NCI-H446 treated with DMSO at 0.1 percent for 48 hours (cell line): Measurements from ENCODE around the gene ARHGAP27.
"Not testable (repeated sequence)": the region's sequence is repeated elsewhere in the genome, so short reads cannot be mapped to it uniquely, and the experiment has no call there.

Source experiments
- DNase-seq: peaks from one replicate; lab custom pipeline; 2025; lab: John Stamatoyannopoulos, UW

ARHGAP27 gene

GRCh38 chr17:45432405-45433158 is at the start of gene ARHGAP27:
Gene ARHGAP27, minus strand, starts transcription at chr17:45432870. Its CDS starts 2,591 bp downstream, at chr17:45430279.
- DNase-seq, result no peak

- DNase-seq, result not testable (repeated sequence)
Measured at GRCh38 chr17:45482317-45482716, 49.6 kb upstream of the ARHGAP27 start.

- DNase-seq, result not testable (repeated sequence)
Measured at GRCh38 chr17:45475436-45475835, 42.8 kb upstream of the ARHGAP27 start.

GRCh38 chr17:45472249-45472648 is 39.6 kb upstream of the ARHGAP27 start:
- DNase-seq, result not testable (repeated sequence)

GRCh38 chr17:45469204-45469563 is 36.5 kb upstream of the ARHGAP27 start:
- not testable (repeated sequence) for DNase-seq

- DNase-seq, result not testable (repeated sequence)
Measured at GRCh38 chr17:45468293-45469203, 35.9 kb upstream of the ARHGAP27 start.

- not testable (repeated sequence) for DNase-seq
Measured at GRCh38 chr17:45461524-45462327, 29.1 kb upstream of the ARHGAP27 start.

GRCh38 chr17:45460422-45460821 is 27.8 kb upstream of the ARHGAP27 start:
- not testable (repeated sequence) for DNase-seq

- not testable (repeated sequence) for DNase-seq
Measured at GRCh38 chr17:45454341-45454740, 21.7 kb upstream of the ARHGAP27 start.

GRCh38 chr17:45453731-45454130 is 21.1 kb upstream of the ARHGAP27 start:
- DNase-seq, result not testable (repeated sequence)

GRCh38 chr17:45453225-45453534 is 20.5 kb upstream of the ARHGAP27 start:
- DNase-seq, result not testable (repeated sequence)

- not testable (repeated sequence) for DNase-seq
Measured at GRCh38 chr17:45452329-45453224, 19.9 kb upstream of the ARHGAP27 start.

- not testable (repeated sequence) for DNase-seq
Measured at GRCh38 chr17:45451660-45452059, 19.0 kb upstream of the ARHGAP27 start.

- DNase-seq, result no peak
Measured at GRCh38 chr17:45451131-45451530, 18.5 kb upstream of the ARHGAP27 start.

GRCh38 chr17:45449708-45450329 is 17.1 kb upstream of the ARHGAP27 start:
- not testable (repeated sequence) for DNase-seq

GRCh38 chr17:45449260-45449659 is 16.6 kb upstream of the ARHGAP27 start:
- DNase-seq, result not testable (repeated sequence)

GRCh38 chr17:45448483-45448882 is 15.8 kb upstream of the ARHGAP27 start:
- not testable (repeated sequence) for DNase-seq

- DNase-seq, result not testable (repeated sequence)
Measured at GRCh38 chr17:45448066-45448465, 15.4 kb upstream of the ARHGAP27 start.

GRCh38 chr17:45447650-45448049 is 15.0 kb upstream of the ARHGAP27 start:
- not testable (repeated sequence) for DNase-seq

- not testable (repeated sequence) for DNase-seq
Measured at GRCh38 chr17:45446872-45447625, 14.4 kb upstream of the ARHGAP27 start.
